HuH-7 (cell line): ENCODE results near the gene MIPEP.
"Not testable (repeated sequence)": the region's sequence is repeated elsewhere in the genome, so short reads cannot be mapped to it uniquely, and the experiment has no call there.

Experiments used
- DNase-seq: peaks from one replicate; pipeline ENCODE4 v3.0.0; 2011; ENCODE audit warnings: low spot score

The MIPEP gene

GRCh38 chr13:23889615-23890607, 711 bp upstream of the MIPEP start:
- peak; percentile 36 for DNase-seq

DNA sequence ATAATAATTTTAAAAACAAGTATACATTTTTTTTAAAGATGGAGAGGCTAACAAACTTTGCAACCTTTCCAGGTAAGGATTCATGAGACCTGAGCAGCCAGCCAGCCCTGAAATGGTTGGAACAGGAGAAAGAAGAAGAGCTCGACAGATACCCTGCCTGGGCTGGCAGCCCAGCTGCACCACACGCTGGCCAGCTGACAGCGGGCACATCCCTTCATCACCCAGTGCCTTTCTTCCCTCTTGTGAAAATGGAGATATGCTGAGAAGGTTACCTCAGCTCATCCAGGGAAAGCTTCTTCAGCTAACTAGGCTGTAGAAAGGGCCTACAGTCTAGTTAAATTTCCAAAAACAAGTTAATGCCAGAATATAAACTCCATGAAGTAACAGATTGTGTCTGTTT, 4.8 kb downstream of the MIPEP start:
- not testable (repeated sequence) for DNase-seq

DNA sequence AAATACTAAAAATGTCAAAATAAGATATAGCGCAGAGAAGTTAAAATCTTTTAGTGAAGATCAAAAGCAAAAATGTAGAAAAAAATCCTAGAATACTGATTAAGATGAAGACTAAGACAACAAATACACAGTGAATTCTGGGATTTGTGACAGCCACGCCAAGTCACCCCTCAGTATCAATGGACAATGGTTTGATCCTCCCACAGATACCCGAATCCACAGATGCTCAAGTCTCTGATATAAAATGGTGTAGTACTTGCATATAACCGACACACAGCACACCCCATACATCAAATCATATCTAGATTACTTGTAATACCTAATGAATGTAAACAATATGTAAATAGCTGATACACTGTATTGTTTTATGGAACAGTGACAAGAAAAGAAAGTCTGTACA, 5.9 kb downstream of the MIPEP start:
- DNase-seq, result no peak

- not testable (repeated sequence) for DNase-seq
Observed at GRCh38 chr13:23881402-23881800, 7.8 kb downstream of the MIPEP start.

DNA sequence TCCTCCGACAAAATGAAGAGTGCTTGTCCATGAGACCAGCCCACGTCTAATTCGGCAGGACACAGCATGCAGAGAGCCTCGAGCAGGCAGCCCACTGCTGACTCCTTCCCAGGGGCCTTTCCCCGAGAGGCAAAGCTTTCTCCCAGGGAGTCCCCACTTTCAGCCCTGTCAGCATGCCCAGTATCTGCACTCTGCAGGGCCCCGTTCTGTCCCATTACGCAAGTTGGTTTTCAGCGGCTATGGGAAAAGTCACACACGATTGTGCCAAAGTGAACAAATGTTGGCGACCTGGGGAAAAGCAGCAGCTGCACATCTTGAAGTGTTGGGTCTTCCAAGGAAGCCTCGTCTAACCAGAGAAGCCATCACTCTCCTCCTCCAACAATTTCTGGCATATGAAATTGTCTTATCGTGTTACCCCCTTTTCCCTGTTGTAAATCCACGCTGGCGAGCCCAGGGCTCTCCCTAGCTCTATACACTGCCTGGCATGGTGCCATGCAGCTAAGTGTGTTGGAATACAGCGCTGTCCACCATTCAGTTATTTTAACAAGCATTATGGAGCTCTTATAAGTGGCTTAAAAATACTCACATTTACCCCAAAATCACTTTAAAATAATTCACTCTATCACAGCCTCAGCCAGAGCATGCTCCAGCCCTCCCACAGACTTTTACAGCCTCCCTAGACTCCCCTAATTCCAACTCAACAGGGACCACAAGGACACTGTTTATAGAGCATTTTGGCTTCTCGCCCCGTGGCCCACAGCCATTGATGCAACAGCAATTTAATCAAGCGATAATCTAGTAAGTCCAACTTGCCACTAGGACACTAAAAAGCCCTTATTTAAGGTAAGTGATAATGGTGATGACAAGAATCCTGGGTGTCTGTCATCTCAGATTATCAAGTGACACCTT, 8.5 kb downstream of the MIPEP start:
- not testable (repeated sequence) for DNase-seq

DNA sequence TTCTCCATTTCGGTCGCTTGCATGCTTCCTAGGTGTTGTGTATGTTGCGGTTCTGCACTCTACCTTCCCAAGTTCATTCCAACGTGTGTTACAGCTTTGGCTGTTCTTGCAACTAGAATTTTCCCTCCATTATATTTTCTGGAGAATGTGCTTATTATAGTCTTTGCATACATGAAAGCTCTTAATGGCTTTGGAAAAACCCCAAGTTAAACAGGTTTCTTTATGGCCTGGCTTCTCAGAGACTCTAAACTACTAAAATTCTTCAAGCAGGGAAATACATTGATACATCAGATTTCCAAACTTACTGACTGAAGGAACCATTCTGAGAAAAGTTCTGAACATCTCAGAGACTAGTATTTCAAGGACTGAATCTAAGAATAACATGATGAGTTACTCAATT, 11.9 kb downstream of the MIPEP start:
- no peak for DNase-seq

DNA sequence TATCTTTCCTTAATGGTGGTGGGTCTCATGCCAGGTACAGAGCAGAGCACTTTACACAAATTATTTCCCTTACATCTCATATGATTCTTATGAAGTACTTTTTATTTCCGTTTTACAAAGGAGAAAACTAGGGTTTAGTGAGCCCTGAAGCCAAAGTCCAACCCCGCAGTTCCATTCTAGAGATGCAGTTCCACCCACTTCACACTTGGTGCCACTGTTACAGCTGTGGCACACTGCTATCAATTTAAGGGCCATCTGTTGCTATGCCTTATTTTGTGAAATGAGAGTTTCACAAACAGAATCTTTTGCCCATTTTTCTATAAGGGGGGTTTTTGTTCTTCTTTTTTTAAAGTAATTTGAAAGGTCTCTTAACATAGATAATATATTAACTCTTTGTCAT, 12.9 kb downstream of the MIPEP start:
- peak; percentile 15 for DNase-seq

GRCh38 chr13:23871616-23872220, 17.5 kb downstream of the MIPEP start:
- DNase-seq, result no peak

DNA sequence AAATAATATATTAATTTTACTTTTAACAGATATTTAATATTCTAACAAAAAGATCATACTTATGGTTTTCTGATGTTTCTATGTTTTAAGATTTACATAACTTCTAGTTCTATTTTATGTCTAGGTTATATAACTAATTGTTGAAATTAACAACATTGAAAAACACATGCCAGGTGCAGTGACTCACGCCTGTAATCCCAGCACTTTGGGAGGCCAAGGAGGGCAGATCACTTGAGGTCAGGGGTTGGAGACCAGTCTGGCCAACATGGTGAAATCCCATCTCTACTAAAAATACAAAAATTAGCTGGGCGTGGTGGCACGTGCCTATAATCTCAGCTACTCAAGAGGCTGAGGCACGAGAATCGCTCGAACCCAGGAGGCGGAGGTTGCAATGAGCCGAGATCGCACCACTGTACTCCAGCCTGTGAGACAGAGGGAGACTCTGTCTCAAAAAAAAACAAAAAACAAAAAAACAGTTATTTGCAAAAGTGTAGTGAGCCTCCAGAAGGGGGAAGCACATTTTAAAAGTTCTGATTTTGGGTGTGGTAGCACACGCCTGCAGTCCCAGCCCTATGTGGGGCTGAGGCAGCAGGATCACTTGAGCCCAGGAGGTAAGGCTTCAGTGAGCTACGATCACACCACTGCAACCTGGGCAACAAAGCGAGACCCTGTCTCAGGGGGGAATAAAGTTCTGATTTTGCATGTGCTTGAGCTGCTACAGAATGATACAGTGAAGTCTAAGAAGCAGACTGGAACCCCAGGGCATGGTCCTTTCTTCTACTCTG, 18.7 kb downstream of the MIPEP start:
- DNase-seq, result no peak

GRCh38 chr13:23868521-23868920, 20.7 kb downstream of the MIPEP start:
- DNase-seq, result no peak

DNA sequence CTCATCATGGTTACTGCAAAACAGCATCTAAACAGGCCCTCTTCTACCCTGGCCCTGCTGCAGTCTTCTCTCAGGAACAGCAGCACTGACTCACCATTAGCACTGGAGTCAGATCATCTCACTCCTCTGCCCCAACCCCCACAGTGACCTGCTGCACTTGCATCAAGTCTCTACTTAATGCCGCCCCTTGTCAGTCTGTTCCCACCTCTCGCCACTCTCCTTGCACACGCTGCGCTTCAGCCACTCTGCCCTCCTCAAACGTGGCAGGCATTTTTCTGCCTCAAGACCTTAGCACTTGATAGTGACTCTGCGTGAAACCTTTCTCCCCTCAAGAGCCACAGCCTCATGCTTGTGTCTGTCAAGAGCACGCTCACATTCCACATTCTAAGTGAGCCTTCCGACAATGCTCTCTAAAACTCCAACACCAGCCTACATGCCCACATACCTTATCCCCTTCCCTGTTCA, 22.1 kb downstream of the MIPEP start:
- DNase-seq, result no peak

GRCh38 chr13:23866420-23867026, 22.7 kb downstream of the MIPEP start:
- no peak for DNase-seq

DNA sequence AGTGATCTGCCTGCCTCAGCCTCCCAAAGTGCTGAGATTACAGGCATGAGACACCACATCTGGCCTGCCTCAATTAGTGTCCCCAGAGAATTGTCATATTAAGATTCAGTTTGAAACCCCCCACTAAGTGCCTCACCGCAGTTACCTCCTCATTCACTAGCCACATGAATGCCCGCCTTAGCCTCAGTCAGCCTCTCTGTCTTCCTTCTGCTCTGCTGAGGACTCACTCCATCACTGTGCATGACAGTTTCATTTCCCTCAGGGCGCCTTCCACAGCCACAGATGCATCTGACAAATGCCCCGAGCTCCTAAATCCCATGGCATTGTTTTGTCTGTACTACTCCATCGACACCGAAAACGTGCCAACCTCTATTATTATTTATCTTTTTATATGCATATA, 23.3 kb downstream of the MIPEP start:
- no peak for DNase-seq

- no peak for DNase-seq
Observed at GRCh38 chr13:23865026-23865425, 24.2 kb downstream of the MIPEP start.

DNA sequence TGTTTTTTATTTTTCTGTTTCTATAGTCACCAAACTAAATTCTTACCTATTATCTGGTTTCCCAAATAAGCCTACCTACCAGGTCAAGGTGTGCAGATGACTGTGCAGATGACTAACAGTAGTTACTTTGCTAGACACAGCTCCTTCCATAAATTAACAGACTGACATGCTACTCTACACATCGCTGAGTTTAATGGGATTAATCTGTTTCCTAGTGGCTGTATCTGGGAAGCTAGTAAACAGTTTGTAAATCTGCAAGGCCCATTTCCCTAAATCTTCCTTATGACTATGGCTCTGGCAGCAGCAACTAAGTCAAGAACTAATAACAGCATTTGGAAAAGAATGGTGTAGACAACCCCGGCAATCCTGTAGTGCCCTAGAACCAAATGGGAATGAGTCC, 27.9 kb downstream of the MIPEP start:
- no peak for DNase-seq

DNA sequence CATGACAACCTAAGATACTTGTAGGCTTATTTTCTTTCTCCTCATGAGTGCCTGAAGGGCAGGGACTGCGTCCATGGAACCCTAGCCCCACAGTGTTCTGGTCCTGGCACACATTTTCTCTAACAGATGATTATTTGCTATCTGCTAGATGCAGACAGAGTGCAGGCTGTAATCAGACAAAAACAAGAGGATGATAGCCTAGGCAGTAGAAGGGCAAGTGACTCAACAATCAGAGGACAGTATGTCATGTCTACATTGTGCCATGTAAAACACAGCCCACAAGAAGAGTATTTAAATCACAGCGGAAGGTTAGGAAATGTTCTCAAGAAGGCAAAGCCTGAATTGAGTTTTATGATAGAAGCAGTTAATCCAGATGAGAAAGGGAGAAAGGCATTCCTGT, 29.3 kb downstream of the MIPEP start:
- DNase-seq, result no peak

DNA sequence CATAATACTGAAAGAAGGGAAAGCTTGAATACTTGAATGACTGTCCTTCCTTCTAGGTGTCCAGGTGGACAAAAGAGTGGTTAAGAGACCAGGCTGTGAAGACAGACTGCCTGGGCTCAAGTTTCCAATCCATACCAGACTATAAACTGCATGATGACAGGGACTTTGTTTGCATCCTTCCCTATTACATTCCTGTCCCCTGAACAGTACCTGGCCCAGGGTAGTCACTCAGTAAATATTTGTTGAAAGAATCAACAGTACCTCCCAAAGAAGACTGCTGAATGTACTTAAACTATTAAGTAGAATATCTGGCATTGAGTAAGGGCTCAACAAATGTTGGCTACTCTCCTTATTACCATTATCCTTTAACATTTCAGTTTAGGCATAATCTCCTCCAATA, 29.7 kb downstream of the MIPEP start:
- DNase-seq, result no peak

DNA sequence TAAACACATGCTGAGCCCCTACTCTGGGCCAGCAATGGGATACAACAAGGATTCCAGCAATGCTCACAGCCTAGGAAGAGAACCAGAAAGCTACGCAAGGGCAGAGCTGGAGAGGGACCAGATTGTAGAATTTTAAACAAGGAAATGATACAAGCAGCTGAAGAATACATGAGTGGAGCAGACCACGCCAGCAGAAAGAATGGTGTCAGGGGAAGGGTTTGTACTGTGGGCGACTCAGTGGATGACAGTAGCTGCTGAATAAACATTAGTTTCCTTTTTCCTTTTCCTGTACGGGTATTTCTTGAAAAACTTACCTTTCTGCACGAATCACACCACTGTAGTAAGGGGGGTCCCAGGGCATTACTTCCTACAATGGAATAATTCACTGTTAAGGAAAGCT, 30.7 kb downstream of the MIPEP start:
- DNase-seq, result no peak

DNA sequence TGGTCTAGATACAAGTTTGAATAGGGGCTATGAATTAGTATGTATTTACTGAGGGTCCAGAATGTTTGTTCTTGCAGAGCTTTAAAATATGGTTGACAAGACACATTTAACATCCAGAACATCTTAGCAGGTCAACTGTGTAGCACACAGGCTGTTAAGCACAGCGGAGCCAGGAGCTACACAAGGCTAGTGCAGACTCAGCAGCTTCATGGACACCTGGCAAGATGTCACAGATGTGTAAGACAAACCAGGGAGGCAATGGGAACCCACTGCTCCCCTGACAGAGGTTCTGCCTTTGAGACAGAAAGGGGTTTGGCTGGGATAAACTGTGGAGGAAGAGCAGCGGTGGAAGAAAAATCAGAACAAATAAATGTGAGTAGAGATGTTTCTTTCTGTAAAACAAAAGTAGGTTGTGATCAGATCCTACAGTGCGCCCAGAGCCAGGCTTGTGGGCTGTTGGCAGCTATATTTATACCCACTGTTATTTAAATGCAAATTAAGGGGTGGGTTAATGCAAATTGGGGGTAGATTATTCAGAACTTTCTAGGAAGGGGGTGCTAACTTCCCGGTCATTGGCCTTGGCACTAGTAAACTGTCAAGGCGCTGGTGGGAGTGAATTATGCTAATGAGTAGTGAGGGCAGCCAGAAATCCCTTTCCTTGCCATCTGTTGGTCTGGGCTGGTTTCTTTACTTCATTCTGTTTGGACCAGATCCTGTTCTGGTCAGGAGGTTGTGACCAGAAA, 33.0 kb downstream of the MIPEP start:
- DNase-seq, result no peak

DNA sequence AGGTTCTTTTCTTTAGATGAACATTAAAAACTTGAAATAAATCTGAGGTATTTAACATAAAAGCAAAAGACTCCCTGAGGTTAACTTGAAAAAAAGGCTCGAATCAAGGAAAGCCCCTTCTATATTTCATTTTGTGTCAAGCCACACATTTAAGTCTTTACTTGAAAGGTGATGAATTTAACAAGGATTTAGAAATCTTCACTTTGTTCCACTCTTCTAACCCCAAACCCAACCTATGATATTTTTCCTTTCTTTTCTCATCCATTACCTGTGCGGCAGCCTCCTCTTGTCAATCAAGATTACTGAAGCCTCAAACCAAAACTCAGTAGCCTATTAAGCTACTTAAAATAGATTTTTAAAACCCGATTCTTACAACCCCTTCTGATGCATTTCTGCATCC, 33.8 kb downstream of the MIPEP start:
- no peak for DNase-seq
